AG20443 (cell line): ENCODE measurements around the gene POLD3.

Experiments used
- DNase-seq: peaks from one replicate; pipeline ENCODE4 v3.0.0; 2012; ENCODE audit warnings: low spot score, mixed read lengths

Gene POLD3

DNA sequence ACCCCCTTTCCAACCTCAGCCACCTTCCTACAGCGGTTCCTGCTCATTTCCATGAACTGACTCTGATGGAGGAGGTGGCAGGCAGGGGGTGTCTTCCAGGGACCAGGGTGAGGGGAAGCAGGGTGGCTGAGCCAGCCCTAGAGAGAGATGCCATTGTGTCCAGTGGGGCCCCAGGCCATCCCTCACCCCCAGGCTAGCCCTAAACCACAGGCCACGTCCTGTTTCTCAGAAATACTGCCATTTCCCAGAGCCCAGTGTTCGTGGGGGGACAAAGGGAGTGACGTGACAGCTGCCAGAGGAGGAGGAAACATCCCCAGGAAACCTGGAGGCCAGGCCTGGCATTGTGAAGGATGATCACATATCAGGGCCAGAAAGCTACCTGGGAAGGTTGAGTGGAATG is 99.4 kb downstream of the POLD3 start:
- no peak for DNase-seq
